HEK293 (cell line): ENCODE data around the gene ITGB6.

Experiments used
- CTCF ChIA-PET: fragments of 350-600 bp; formaldehyde crosslinking; extraction: SDS; loops from one replicate; lab custom pipeline; 2021; ENCODE audit warnings: antibody characterized with exemption; lab: Yijun Ruan, JAX
- POLR2A ChIA-PET: fragments of 300-600 bp; formaldehyde crosslinking; extraction: SDS; loops from one replicate; lab custom pipeline; 2020; ENCODE audit warnings: antibody characterized with exemption, inconsistent platforms; lab: Yijun Ruan, JAX
- H3K27ac ChIP-seq: fragments of 200-500 bp; sonication (Bioruptor generic); 2 replicates; pipeline ENCODE4 v1.5.1; 2014; ENCODE audit warnings: low read depth, low read length, control low read depth, inconsistent platforms; ENCODE audit errors: extremely low read depth
- H3K36me3 ChIP-seq, 2 experiments: fragments of 200-500 bp in 1 of 2; sonication (Bioruptor generic) in 1 of 2; 1 replicate in 1 of 2; 2 replicates in 1 of 2; pipeline ENCODE4 v1.5.1; 2014 to 2017; ENCODE audit warnings: inconsistent platforms in 2 of 2, low read length in 2 of 2; ENCODE audit not compliant: control insufficient read depth in 2 of 2, insufficient read depth in 1 of 2
- H3K4me1 ChIP-seq: fragments of 200-500 bp; sonication (Bioruptor generic); 2 replicates; pipeline ENCODE4 v1.5.1; 2014; ENCODE audit warnings: mild to moderate bottlenecking, low read length, inconsistent platforms; ENCODE audit not compliant: control insufficient read depth, insufficient read depth
- H3K4me3 ChIP-seq: 2 replicates; pipeline ENCODE4 v1.5.1; 2011; ENCODE audit warnings: low read depth, mild to moderate bottlenecking, control low read depth, low read length, moderate library complexity
- H3K9me3 ChIP-seq: fragments of 200-500 bp; sonication (Bioruptor generic); 2 replicates; pipeline ENCODE4 v1.5.1; 2014; ENCODE audit warnings: low read depth, low read length, inconsistent platforms; ENCODE audit not compliant: control insufficient read depth, insufficient read depth
- RBAK ChIP-seq: fragments of 450-650 bp; formaldehyde crosslinking; IDR thresholded peaks from 2 replicates; pipeline ENCODE4 v1.5.1; 2016; ENCODE audit warnings: missing biosample characterization, missing genetic modification characterization
- REPIN1 ChIP-seq: fragments of 450-650 bp; formaldehyde crosslinking; IDR thresholded peaks from 2 replicates; pipeline ENCODE4 v1.5.1; 2017; ENCODE audit warnings: missing biosample characterization, missing genetic modification characterization, low read depth
- SCRT2 ChIP-seq: fragments of 450-650 bp; formaldehyde crosslinking; IDR thresholded peaks from 2 replicates; pipeline ENCODE4 v1.5.1; 2016; ENCODE audit warnings: missing biosample characterization, missing genetic modification characterization
- ZBTB17 ChIP-seq: fragments of 450-650 bp; formaldehyde crosslinking; IDR thresholded peaks from 2 replicates; pipeline ENCODE4 v1.5.1; 2016; ENCODE audit warnings: missing biosample characterization, missing genetic modification characterization
- ZIC2 ChIP-seq: fragments of 450-650 bp; formaldehyde crosslinking; IDR thresholded peaks from 2 replicates; pipeline ENCODE4 v1.5.1; 2016; ENCODE audit warnings: missing biosample characterization, missing genetic modification characterization
- ZNF112 ChIP-seq: fragments of 450-650 bp; formaldehyde crosslinking; IDR thresholded peaks from 2 replicates; pipeline ENCODE4 v1.5.0; 2017; ENCODE audit warnings: missing biosample characterization, missing genetic modification characterization
- ZNF138 ChIP-seq: fragments of 450-650 bp; formaldehyde crosslinking; IDR thresholded peaks from 2 replicates; pipeline ENCODE4 v1.5.1; 2016; ENCODE audit warnings: missing biosample characterization, missing genetic modification characterization, borderline replicate concordance
- ZNF184 ChIP-seq: fragments of 450-650 bp; IDR thresholded peaks from 2 replicates; pipeline ENCODE4 v1.5.1; 2018; ENCODE audit warnings: missing biosample characterization, mild to moderate bottlenecking, missing genetic modification characterization
- ZNF211 ChIP-seq: fragments of 450-650 bp; formaldehyde crosslinking; IDR thresholded peaks from 2 replicates; pipeline ENCODE4 v1.5.1; 2016; ENCODE audit warnings: low read depth, missing biosample characterization, missing genetic modification characterization
- ZNF221 ChIP-seq: fragments of 450-650 bp; formaldehyde crosslinking; IDR thresholded peaks from 2 replicates; pipeline ENCODE4 v1.5.1; 2017; ENCODE audit warnings: missing biosample characterization, missing genetic modification characterization, borderline replicate concordance
- ZNF223 ChIP-seq: fragments of 450-650 bp; formaldehyde crosslinking; IDR thresholded peaks from 2 replicates; pipeline ENCODE4 v1.5.1; 2016; ENCODE audit warnings: missing biosample characterization, missing genetic modification characterization
- ZNF24 ChIP-seq: fragments of 450-650 bp; formaldehyde crosslinking; IDR thresholded peaks from 2 replicates; pipeline ENCODE4 v1.5.1; 2016; ENCODE audit warnings: missing biosample characterization, missing genetic modification characterization
- ZNF266 ChIP-seq: fragments of 450-650 bp; formaldehyde crosslinking; IDR thresholded peaks from 2 replicates; pipeline ENCODE4 v1.5.1; 2016; ENCODE audit warnings: missing biosample characterization, missing genetic modification characterization, low read depth
- ZNF311 ChIP-seq: fragments of 450-650 bp; formaldehyde crosslinking; IDR thresholded peaks from 2 replicates; pipeline ENCODE4 v1.5.1; 2017; ENCODE audit warnings: missing biosample characterization, missing genetic modification characterization, borderline replicate concordance
- ZNF366 ChIP-seq: fragments of 450-650 bp; formaldehyde crosslinking; conservative IDR thresholded peaks from 2 replicates; pipeline ENCODE4 v1.5.1; 2016; ENCODE audit warnings: missing biosample characterization, missing genetic modification characterization
- ZNF473 ChIP-seq: fragments of 450-650 bp; formaldehyde crosslinking; IDR thresholded peaks from 2 replicates; pipeline ENCODE4 v1.5.1; 2017; ENCODE audit warnings: missing biosample characterization, missing genetic modification characterization
- ZNF488 ChIP-seq: fragments of 450-650 bp; formaldehyde crosslinking; IDR thresholded peaks from 2 replicates; pipeline ENCODE4 v1.5.1; 2016; ENCODE audit warnings: missing biosample characterization, missing genetic modification characterization
- ZNF510 ChIP-seq: fragments of 450-650 bp; formaldehyde crosslinking; IDR thresholded peaks from 2 replicates; pipeline ENCODE4 v1.5.1; 2018; ENCODE audit warnings: mild to moderate bottlenecking, missing genetic modification characterization, missing biosample characterization; ENCODE audit not compliant: insufficient replicate concordance
- ZNF514 ChIP-seq: fragments of 450-650 bp; formaldehyde crosslinking; IDR thresholded peaks from 2 replicates; pipeline ENCODE4 v1.5.1; 2016; ENCODE audit warnings: missing biosample characterization, missing genetic modification characterization
- ZNF529 ChIP-seq: fragments of 450-650 bp; formaldehyde crosslinking; IDR thresholded peaks from 2 replicates; pipeline ENCODE4 v1.5.1; 2017; ENCODE audit warnings: missing genetic modification characterization, missing biosample characterization; ENCODE audit not compliant: insufficient replicate concordance
- ZNF544 ChIP-seq: fragments of 450-650 bp; formaldehyde crosslinking; IDR thresholded peaks from 2 replicates; pipeline ENCODE4 v1.5.0; 2017; ENCODE audit warnings: missing biosample characterization, missing genetic modification characterization
- ZNF548 ChIP-seq: fragments of 450-650 bp; formaldehyde crosslinking; IDR thresholded peaks from 2 replicates; pipeline ENCODE4 v1.5.1; 2016; ENCODE audit warnings: missing biosample characterization, missing genetic modification characterization
- ZNF558 ChIP-seq: fragments of 450-650 bp; formaldehyde crosslinking; IDR thresholded peaks from 2 replicates; pipeline ENCODE4 v1.5.1; 2016; ENCODE audit warnings: missing biosample characterization, missing genetic modification characterization
- ZNF600 ChIP-seq: fragments of 450-650 bp; formaldehyde crosslinking; IDR thresholded peaks from 2 replicates; pipeline ENCODE4 v1.5.1; 2016; ENCODE audit warnings: missing biosample characterization, missing genetic modification characterization
- ZNF623 ChIP-seq: fragments of 450-650 bp; formaldehyde crosslinking; IDR thresholded peaks from 2 replicates; pipeline ENCODE4 v1.5.1; 2016; ENCODE audit warnings: missing biosample characterization, missing genetic modification characterization
- ZNF664 ChIP-seq: fragments of 450-650 bp; formaldehyde crosslinking; IDR thresholded peaks from 2 replicates; pipeline ENCODE4 v1.5.1; 2016; ENCODE audit warnings: missing biosample characterization, missing genetic modification characterization
- ZNF707 ChIP-seq: fragments of 450-650 bp; formaldehyde crosslinking; IDR thresholded peaks from 2 replicates; pipeline ENCODE4 v1.5.1; 2016; ENCODE audit warnings: missing biosample characterization, missing genetic modification characterization
- ZNF747 ChIP-seq: fragments of 450-650 bp; formaldehyde crosslinking; IDR thresholded peaks from 2 replicates; pipeline ENCODE4 v1.5.1; 2016; ENCODE audit warnings: missing biosample characterization, missing genetic modification characterization
- ZNF791 ChIP-seq: fragments of 450-650 bp; formaldehyde crosslinking; IDR thresholded peaks from 2 replicates; pipeline ENCODE4 v1.5.1; 2016; ENCODE audit warnings: missing biosample characterization, missing genetic modification characterization
- ZSCAN16 ChIP-seq: fragments of 450-650 bp; formaldehyde crosslinking; IDR thresholded peaks from 2 replicates; pipeline ENCODE4 v1.5.1; 2016; ENCODE audit warnings: missing biosample characterization, missing genetic modification characterization
- TF ChIP-seq, protein P1 (sequence below): fragments of 450-650 bp; formaldehyde crosslinking; IDR thresholded peaks from 2 replicates; pipeline ENCODE4 v1.5.1; 2017; ENCODE audit warnings: missing biosample characterization, missing genetic modification characterization
- TF ChIP-seq, protein P2 (sequence below): fragments of 450-650 bp; formaldehyde crosslinking; IDR thresholded peaks from 2 replicates; pipeline ENCODE4 v1.5.1; 2016; ENCODE audit warnings: missing biosample characterization, missing genetic modification characterization

Gene ITGB6

DNA sequence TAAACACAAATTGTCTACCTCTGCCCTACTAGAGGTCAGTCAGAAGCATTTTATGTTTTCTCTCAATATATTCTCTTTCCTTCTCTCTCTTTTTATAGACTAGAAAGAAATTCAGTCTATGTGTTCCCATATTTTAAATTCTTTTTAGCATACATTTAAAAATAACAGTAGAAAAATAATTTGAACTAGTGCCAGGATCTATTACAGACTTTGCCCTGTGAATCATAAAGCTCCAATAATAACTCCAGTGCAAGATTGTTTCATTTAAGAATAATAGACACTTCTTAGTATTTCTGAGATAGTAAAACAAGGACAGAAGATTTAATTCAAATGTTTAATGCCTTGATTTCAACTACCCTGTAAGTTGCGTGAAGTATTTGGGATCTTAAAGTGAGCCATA is 60.1 kb downstream of the ITGB6 start:
- H3K27ac ChIP-seq, result no peak overlapping the region
- TF ChIP-seq, protein P1, sequence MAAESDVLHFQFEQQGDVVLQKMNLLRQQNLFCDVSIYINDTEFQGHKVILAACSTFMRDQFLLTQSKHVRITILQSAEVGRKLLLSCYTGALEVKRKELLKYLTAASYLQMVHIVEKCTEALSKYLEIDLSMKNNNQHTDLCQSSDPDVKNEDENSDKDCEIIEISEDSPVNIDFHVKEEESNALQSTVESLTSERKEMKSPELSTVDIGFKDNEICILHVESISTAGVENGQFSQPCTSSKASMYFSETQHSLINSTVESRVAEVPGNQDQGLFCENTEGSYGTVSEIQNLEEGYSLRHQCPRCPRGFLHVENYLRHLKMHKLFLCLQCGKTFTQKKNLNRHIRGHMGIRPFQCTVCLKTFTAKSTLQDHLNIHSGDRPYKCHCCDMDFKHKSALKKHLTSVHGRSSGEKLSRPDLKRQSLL (tag by site-specific recombination), result no peak
- TF ChIP-seq ZNF623 (tag by site-specific recombination), result no peak
- no peak for TF ChIP-seq ZNF184
- TF ChIP-seq ZNF221 (tag by site-specific recombination), result no peak
- TF ChIP-seq ZNF514 (tag by site-specific recombination), result no peak
- no peak for TF ChIP-seq ZNF747 (tag by site-specific recombination)
- TF ChIP-seq ZNF529 (tag by site-specific recombination), result no peak
- no peak for TF ChIP-seq ZNF600 (tag by site-specific recombination)
- TF ChIP-seq ZNF558, result no peak
- no peak for TF ChIP-seq ZNF544 (tag by site-specific recombination)
- no peak for TF ChIP-seq ZNF548 (tag by site-specific recombination)
- TF ChIP-seq, all 188 proteins: peak for 0
- ChIA-PET POLR2A (no interaction called here), CTCF (interaction anchor here (0.6 to 1.1 kb wide), 3 partner anchors 16 to 30 kb away, joined by 3 to 7 read pairs (median 3); no protein-coding TSS in a partner anchor)
- Histone ChIP-seq H3K36me3 (no peaks in the 10 kb centered on the region), H3K4me3 (no peak overlapping the region), H3K9me3 (no peaks in the 10 kb centered on the region), H3K4me1 (no peaks in the 10 kb centered on the region)

DNA sequence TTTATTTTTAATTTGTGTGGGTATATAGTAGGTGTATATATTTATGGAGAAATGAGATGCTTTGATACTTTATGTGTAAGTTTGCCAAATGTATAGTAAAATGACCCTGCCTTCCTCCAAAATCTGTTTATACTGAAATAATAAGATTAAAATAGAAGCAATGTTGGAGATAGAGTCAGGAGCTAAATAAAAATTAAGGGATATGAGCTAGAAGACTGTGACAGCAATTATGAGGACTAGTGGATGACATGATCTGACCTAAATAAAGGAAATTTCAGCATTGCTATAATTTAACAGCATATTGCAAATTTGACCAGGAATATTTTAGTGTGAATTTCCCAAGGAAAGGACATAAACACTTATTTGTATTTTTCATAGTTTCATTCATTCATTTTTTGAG is 60.7 kb downstream of the ITGB6 start:
- TF ChIP-seq ZNF473 (tag by site-specific recombination) (no peak), ZNF311 (tag by site-specific recombination) (no peak), ZNF707 (no peak), RBAK (no peak)
- TF ChIP-seq, protein P1 (tag by site-specific recombination), result no peak
- TF ChIP-seq, all 188 proteins: peak for 0
- no peaks in the 10 kb centered on the region for H3K9me3 ChIP-seq

DNA sequence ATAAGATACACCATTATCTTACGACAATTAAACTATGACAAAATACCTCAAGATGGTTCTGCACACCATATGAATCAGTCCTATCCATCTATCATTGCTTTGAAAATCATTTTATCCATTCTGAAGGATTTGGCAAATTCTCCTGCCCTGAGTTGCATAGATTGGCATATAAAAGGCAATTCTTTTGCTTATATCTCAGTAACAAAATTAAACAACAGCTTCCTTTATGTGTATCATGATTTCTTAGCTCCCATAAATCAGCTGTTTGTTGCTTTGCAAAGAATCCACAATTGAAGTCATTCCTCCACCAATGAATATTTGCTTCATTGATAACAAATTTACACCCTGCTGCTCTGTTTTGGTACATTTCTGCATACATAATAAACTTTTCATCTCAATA is 61.7 kb downstream of the ITGB6 start:
- ChIA-PET CTCF (no interaction called here), POLR2A (no interaction called here)
- Histone ChIP-seq H3K4me3 (no peak overlapping the region), H3K9me3 (no peaks in the 10 kb centered on the region), H3K27ac (no peak overlapping the region), H3K36me3 (no peaks in the 10 kb centered on the region), H3K4me1 (no peaks in the 10 kb centered on the region)
- TF ChIP-seq ZNF664 (tag by site-specific recombination), result no peak
- TF ChIP-seq ZNF266 (tag by site-specific recombination), result no peak
- no peak for TF ChIP-seq REPIN1
- TF ChIP-seq ZIC2 (tag by site-specific recombination), result no peak
- no peak for TF ChIP-seq ZNF791 (tag by site-specific recombination)
- TF ChIP-seq ZNF24 (tag by site-specific recombination), result no peak
- no peak for TF ChIP-seq ZNF138
- TF ChIP-seq ZNF112 (tag by site-specific recombination), result no peak
- no peak for TF ChIP-seq ZNF488 (tag by site-specific recombination)
- no peak for TF ChIP-seq ZNF473 (tag by site-specific recombination)
- no peak for TF ChIP-seq ZNF211 (tag by site-specific recombination)
- no peak for TF ChIP-seq SCRT2 (tag by site-specific recombination)
- TF ChIP-seq ZNF529 (tag by site-specific recombination), result no peak
- TF ChIP-seq ZNF366 (tag by site-specific recombination), result no peak
- TF ChIP-seq ZSCAN16 (tag by site-specific recombination), result no peak
- TF ChIP-seq, protein P2, sequence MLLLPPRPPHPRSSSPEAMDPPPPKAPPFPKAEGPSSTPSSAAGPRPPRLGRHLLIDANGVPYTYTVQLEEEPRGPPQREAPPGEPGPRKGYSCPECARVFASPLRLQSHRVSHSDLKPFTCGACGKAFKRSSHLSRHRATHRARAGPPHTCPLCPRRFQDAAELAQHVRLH (tag by site-specific recombination), result no peak
- TF ChIP-seq ZNF223 (tag by site-specific recombination), result no peak
- TF ChIP-seq ZBTB17, result no peak
- no peak for TF ChIP-seq ZNF510 (tag by site-specific recombination)

More for the DNA sequence above, 60.7 kb downstream of the ITGB6 start:
- Histone ChIP-seq H3K4me1 (no peaks in the 10 kb centered on the region), H3K27ac (no peak overlapping the region), H3K4me3 (no peak overlapping the region), H3K36me3 (no peaks in the 10 kb centered on the region)
- CTCF ChIA-PET, result interaction anchor here (0.9 to 1.1 kb wide), 2 partner anchors 16 to 29 kb away, joined by 3 to 7 read pairs; no protein-coding TSS in a partner anchor
- POLR2A ChIA-PET, result no interaction called here
